GM18502 (cell line): Measurements from ENCODE around the gene CD96.
"Not testable (repeated sequence)": the region's sequence is repeated elsewhere in the genome, so short reads cannot be mapped to it uniquely, and the experiment has no call there.

Experiments used
- ATAC-seq: cut with Tn5 transposase; IDR thresholded peaks from one replicate; pipeline ENCODE4 v1.9.1; 2021; ENCODE audit warnings: mild to moderate bottlenecking; ENCODE audit not compliant: unreplicated experiment, poor library complexity

CD96 gene

DNA sequence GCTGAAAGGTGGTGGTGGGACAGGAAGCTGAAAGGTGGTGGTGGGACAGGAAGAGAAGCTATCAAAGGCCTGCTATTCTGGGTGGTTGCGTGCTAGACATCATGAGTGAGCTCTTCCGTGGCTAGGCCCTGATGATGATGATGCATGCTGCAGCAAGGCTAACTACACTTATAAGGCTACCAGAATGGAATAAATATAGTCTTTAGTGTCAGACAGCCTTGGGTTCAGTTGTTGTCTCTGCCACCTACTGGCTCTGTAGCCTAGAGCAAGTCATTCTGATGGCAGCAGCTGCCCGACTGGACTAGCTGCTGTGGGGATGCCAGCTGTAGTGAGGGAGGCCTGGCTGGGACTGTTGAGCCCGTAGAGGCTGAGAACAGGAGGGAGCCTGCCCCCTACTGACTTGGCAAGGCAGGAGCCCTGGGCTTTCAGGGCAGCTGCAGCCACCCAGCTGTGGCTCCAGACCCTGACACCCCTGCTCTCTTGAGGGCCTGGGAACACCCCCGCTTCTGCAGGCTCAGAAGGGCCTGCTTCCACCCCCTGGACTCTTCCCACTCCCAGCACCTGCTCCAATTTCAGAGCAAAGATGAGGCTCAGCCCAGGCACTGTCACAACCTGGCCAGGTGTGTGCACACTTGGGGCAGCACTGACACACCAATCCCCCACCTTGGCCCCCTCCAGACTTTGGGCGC lies 74.6 kb downstream of the CD96 start:
- ATAC-seq = peak; percentile 80

- ATAC-seq = no peak
Observed at GRCh38 chr3:111617406-111617805, 75.4 kb downstream of the CD96 start.

DNA sequence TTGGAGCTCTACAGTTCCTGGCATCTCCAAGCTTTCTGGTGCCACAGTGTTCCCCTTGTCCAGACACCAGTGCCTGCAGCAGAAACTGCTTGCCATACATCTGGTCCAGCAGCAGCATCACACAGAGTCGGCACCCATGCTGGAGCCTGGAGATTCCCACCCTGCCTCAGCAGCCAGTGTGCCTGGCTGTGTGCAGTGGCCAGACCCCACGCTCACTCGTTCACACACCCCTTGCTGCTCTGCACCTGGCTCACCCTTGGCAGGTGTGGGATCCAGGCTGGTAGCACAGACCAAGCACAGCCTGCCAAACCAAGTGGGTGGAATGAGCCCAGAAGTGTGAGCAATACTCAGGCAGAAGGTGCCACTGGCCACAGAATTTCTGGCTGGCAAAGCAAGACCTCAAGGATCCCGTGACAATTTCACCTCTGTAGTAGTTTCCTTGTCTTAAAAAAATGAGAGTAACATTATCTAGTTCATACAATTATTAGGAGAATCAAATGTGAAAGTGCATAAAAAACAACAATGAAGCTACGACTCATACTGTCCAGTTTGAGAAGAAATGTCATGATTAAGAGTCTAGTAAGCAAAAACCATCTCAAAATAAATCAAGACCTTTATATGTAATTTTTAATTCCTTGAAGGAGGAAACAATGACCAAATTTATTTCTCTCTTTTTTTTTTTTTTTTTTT lies 76.1 kb downstream of the CD96 start:
- ATAC-seq = no peak

DNA sequence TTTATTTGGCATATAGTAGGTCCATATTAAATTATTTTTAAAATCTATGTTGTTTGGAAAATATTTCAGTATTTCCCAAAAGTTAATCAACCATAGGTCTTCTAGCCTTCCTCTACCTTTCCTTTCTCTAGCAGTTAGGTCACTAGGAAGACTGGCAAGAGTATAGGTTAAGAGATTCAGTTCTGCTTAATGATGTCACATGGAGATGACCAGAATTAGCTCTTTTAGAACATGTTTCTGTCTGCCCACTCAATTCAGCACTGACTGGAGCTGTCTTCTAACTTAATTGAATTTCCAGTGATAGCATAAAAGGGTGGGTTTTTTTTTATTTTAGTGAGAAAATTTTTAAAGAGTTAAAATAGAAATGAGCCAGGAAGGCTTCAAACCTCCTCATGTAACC lies 76.9 kb downstream of the CD96 start:
- ATAC-seq = no peak

DNA sequence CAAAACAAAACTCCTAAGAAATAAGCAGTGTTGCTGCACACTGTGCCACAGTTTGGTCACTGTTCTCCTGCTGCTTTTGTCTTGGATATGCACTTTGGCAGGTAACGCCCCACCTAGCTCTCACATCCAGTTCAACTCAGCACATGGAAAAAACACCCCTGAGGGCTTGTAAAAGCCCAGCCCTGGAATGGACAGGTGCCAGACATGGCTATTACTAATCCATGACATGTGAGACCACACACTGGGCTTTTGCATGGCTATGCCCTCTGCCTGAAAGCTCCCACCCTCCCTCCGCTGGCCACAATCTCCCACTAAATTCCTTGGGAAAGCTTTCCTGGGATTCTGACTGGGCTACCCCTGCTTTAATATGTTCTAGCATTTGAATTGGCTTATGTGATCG lies 77.8 kb downstream of the CD96 start:
- no peak for ATAC-seq

DNA sequence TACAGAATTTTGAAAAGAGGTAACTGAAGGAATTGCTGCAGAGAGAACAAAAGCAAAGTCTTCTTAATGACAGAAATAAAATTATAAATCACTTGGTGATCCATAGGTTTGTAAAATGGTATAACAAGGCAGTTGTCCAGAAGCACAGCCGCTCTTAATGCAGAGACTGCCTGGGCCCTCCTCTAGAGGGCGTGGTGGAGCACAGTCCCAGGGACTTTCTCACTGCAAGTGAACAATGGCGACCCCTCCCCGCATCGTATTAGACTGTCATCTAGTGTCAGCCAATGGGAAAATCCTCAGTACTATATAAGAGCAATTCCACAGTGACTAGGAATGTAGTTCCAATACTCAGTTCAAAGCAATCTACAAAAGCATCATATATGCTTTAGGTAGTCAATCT lies 79.5 kb downstream of the CD96 start:
- no peak for ATAC-seq

- ATAC-seq = no peak
Observed at GRCh38 chr3:111627092-111627491, 85.1 kb downstream of the CD96 start.

GRCh38 chr3:111629018-111629417 lies 87.0 kb downstream of the CD96 start:
- ATAC-seq = not testable (repeated sequence)

- ATAC-seq = not testable (repeated sequence)
Observed at GRCh38 chr3:111630638-111631037, 88.6 kb downstream of the CD96 start.

- ATAC-seq = no peak
Observed at GRCh38 chr3:111635403-111635802, 93.4 kb downstream of the CD96 start.

DNA sequence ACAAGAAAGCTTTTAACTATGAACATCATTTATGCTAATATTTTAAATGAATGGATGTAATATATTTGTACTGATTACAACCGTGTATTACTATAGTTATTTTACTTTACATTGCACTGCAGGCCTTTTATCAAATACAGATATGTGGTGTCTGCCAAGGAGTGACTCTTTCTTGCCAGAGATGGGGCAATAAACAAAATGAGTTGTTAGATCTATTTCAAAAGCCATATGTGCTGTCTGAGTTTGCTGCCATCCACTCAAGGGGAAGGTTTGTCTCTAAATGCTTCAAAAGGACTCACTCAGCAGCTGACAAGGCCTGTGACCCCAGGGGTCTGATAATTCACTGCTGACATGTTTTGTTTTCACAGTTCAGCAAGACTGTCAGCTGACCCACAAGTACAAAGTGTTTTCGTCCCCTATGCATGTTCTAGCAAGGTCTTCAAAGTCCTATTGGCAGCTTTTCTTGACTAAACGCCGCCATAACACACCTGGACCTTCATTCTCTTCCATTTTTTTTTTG lies 94.4 kb downstream of the CD96 start:
- no peak for ATAC-seq

DNA sequence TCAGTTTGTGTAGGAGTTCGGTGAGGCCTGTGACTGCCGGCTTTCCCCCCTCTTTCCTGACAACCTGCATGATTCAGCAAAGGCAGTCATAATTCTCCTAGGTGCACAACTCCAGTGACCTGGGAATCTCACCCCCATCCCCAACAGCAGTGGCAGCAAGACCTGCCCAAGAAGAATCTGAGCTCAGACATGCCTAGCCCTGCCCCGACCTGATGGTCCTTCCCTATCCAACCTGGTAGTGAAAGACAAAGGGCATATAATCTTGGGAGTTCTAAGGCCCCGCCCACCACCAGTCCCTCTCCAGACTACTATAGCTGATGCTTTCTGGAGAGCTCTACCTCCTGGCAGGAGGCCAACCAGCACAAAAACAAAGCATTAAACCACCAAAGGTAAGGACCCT lies 97.3 kb downstream of the CD96 start:
- ATAC-seq = no peak

DNA sequence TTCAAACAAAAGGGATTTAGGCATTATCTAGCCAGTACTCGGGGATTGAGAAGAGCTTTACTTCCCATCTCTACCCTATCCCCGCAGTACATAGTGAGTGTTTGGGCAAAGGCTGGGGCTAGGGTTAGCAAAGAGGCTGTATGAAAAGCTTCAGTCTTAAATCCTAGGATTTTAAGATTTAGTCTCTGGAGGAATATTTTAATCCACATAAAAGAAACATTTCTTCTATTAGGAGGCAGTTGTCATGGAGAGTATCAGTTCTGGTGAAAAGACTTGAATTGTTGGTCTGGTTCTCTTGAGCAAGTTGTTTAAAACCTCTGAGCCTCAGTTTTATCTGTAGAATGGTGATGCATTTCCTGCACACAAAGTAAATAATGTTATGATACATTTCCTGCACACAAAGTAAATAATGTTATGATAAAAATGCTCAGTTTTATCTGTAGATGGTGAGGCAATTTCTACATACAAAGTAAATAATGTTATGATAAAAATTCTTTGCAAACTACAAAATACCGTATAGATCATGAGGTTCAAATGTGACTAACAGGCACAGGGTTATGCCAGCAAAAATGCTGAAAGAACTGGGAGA lies 107.1 kb downstream of the CD96 start:
- ATAC-seq = no peak

- no peak for ATAC-seq
Observed at GRCh38 chr3:111650378-111651275, 108.6 kb downstream of the CD96 start.

- ATAC-seq = no peak
Observed at GRCh38 chr3:111652492-111653180, 110.6 kb downstream of the CD96 start.

GRCh38 chr3:111653766-111654165 lies 111.8 kb downstream of the CD96 start:
- ATAC-seq = no peak

- ATAC-seq = no peak
Observed at GRCh38 chr3:111662012-111662411, 120.0 kb downstream of the CD96 start.

DNA sequence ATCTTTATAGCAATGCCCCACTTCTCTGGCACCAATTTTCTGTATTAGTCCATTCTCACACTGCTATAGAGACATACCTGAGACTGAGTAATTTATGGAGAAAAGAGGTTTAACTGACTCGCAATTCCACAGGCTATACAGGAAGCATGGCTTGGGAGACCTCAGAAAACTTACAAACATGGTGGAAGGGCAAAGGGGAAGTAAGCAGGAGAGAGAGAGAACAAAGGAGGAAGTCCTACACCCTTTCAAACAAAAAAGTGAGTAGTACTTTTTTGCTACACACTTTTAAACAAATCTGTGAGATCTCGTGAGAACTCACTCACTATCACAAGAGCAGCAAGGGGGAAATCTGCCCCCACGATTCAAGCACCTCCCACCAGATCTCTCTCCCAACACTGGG lies 120.9 kb downstream of the CD96 start:
- ATAC-seq = no peak

- no peak for ATAC-seq
Observed at GRCh38 chr3:111666041-111666735, 124.2 kb downstream of the CD96 start.
